Brain pericyte (primary cell): ENCODE measurements around the gene EFNA4.

ENCODE experiments used
- DNase-seq: peaks from one replicate; pipeline ENCODE4 v3.0.0-alpha.2; 2012; ENCODE audit warnings: low read depth, low spot score

The EFNA4 gene

GRCh38 chr1:155051777-155052398 lies 11.7 kb upstream of the EFNA4 start:
- no peak for DNase-seq

- DNase-seq: no peak
Measured at GRCh38 chr1:155052439-155053395, 10.8 kb upstream of the EFNA4 start.

DNA sequence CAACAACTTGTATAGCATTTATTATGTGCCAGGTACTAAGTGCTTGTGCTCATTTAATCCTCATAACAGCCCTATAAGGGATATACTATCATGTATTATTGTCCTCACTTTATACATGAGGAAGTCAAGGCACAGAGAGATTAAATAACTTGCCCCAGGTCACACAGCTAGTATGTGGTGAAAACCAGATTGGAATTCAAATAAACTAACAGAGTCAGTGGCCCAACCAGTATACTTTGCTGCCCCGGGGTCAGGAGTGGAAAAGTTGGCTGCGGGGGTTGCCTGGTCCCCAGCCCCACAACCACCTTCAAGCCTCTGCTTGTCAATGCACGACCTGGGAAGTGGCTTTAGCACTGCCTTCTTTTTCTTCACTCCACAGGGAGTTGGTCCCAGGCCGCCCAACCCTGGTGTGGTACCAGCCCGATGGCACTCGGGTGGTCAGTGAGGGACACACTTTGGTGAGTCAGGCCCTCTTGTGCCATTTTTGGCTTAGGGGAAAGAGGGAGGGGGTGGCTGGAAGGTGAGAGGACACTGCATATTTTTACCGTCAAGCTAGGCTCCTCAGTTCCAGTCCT lies 9.9 kb upstream of the EFNA4 start:
- DNase-seq: no peak

DNA sequence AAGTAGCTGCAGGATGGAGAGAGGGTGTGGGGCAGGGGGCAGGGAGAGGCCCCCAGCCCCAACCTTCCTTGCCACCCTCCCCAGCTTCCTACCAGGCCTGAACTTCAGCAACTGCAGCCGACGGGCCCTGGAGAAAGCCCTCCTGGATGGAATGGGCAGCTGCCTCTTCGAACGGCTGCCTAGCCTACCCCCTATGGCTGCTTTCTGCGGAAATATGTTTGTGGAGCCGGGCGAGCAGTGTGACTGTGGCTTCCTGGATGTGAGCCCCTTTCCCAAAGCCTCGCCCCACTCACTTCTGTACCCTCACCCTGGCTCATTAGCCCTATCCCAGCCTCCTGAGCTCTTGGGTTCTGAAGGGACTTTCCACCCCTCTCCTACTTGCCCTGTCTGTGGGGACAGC lies 6.4 kb upstream of the EFNA4 start:
- DNase-seq: no peak

GRCh38 chr1:155057788-155058211 lies 5.7 kb upstream of the EFNA4 start:
- DNase-seq: no peak

DNA sequence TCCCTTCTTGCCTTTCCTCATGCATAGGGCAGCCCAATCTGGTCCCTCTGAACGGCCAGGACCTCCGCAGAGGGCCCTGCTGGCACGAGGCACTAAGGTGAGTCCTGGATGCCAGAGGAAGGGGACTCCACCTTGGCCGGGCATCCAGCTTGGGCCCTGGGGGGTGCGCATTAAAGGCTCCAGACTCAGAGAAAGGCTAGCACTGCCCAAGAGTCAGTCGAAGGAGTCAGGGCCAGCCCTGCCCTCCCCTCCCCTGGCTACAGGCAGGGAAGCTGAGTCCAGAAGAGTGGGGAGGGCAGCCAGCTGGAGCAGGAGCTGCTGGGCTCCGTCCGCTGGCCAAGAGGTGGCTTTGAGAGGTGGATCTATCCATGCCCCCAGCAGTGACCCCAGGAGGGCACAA lies 2.8 kb upstream of the EFNA4 start:
- no peak for DNase-seq

- DNase-seq: peak; percentile 65
Measured at GRCh38 chr1:155061381-155062150, 2.0 kb upstream of the EFNA4 start.

DNA sequence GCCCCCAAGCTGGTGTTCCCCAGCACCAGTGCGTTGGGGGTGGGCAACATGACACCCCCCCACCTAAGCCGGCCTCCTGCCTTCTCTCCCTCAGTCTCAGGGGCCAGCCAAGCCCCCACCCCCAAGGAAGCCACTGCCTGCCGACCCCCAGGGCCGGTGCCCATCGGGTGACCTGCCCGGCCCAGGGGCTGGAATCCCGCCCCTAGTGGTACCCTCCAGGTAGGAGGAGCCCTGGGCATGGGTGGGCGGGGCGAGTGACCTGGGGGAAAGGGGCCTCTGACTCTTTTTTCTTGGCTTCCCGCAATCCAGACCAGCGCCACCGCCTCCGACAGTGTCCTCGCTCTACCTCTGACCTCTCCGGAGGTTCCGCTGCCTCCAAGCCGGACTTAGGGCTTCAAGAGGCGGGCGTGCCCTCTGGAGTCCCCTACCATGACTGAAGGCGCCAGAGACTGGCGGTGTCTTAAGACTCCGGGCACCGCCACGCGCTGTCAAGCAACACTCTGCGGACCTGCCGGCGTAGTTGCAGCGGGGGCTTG lies 1.3 kb upstream of the EFNA4 start:
- no peak for DNase-seq

- DNase-seq: no peak
Measured at GRCh38 chr1:155062702-155063411, 683 bp upstream of the EFNA4 start.

DNA sequence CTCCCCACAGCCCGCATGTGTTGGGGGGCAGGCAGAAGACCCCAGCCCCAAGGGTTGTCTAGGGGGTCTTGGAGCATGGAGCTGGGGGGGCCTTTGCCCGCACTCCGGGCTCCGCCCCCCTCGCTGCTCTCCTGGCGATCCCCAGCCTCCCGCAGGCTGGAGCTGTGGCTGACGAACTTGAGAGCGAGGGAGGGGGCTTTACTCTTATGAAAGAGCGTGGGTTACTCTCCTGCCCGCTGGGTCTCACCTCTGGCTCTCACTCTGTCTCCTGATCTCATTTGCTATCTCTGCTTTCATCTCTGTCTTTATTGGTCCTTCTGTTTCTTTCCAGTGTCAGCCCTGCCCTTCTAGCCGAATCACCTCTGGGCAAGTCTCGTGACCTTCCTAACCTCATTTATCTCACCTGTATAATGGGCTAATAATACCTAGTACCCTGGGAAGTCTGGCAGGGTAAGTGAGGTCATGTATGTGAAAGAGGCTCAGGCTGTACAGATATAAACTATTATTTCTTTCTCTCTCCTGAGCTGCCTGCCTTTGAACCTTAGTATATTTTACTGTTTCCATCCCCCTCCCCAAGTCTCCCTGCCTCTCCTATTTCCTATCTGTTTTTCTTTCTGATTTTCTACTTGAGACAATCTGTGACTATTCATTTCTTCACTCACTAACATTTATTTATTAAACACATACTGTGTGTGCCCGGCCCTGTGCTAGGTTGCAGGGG lies 731 bp downstream of the EFNA4 start:
- DNase-seq: no peak

GRCh38 chr1:155064832-155065429 lies 1.4 kb downstream of the EFNA4 start:
- DNase-seq: no peak

DNA sequence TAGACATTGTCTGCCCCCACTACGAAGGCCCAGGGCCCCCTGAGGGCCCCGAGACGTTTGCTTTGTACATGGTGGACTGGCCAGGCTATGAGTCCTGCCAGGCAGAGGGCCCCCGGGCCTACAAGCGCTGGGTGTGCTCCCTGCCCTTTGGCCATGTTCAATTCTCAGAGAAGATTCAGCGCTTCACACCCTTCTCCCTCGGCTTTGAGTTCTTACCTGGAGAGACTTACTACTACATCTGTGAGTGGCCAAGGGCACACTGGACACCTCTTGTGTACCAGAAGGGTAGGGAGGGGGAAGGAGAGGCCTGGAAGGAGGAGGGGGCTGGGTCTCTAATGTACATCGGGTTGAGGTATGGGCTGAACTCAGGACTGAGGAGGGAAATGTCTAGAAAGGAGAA lies 3.2 kb downstream of the EFNA4 start:
- DNase-seq: no peak

- DNase-seq: no peak
Measured at GRCh38 chr1:155068599-155068998, 5.1 kb downstream of the EFNA4 start.

- DNase-seq: no peak
Measured at GRCh38 chr1:155069551-155070157, 6.1 kb downstream of the EFNA4 start.

GRCh38 chr1:155070158-155070621 lies 6.7 kb downstream of the EFNA4 start:
- DNase-seq: no peak

GRCh38 chr1:155070721-155071569 lies 7.4 kb downstream of the EFNA4 start:
- no peak for DNase-seq

GRCh38 chr1:155071701-155072100 lies 8.2 kb downstream of the EFNA4 start:
- no peak for DNase-seq

DNA sequence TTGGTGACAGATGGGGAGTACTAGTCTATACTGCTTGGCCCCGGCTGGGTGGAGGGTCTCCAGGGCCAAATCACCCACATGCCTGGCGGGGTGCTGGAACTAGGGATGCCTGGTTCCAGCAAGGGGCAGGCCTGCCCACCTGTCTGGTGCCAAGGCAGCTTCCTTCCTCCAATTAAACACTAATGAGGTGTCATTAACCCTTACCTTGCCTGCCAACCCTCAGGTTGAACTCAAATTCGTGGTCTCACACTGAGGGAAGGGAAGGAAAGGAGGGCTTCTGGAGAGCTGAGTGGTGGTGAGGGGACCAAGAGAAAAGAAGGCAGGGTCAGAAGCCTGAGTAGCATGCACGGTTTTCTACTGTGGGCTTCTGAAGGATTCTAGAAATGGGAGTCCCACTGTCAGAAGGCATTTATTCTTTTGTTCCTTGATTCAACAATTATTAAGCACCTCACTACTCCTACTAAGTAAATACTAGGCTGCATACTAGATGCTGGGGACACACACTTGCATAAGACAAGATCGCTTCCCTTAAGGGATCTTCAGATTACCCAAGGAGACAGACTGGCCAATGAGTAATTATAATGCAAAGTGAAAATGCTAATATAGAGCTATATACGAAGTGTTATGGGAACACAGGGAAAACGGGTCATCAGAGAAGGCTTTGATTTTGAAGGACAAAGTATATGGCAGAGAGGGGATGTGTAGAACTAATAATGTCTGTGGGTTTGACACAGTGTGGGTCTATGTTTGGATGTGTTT lies 9.2 kb downstream of the EFNA4 start:
- no peak for DNase-seq
